ENCODE measurements around the gene MTA2.

- TF ChIP-seq CTCF (IDR thresholded peaks at IDR 0.05) (no peak), ZFX (IDR thresholded peaks at IDR 0.05; ENCODE audit: borderline replicate concordance) (no peak)
Measured at GRCh38 chr11:62622476-62623089, 20.9 kb upstream of the MTA2 start.

Data from 22Rv1 (cell line).